Kidney (tissue), 14 donors: Measurements from ENCODE around the gene GRIPAP1. TPM values are rescaled to one million over a fixed set of nuclear protein-coding genes. Genes with fewer than 3 reads are reported as not detected.

Experiments used
- DNase-seq, 5 donors: peaks; one replicate each; pipeline ENCODE4 v3.0.0-alpha.2; 2013 to 2020
- FAIRE-seq: peaks from 2 replicates; lab custom pipeline; 2012; peaks lifted over from hg19 to GRCh38; lab: Jason Lieb, UNC
- H3K27ac ChIP-seq, 2 donors: one replicate each; pipeline ENCODE4 v1.7.0; 2013; ENCODE audit warnings: low read depth in 2 of 2, low read length in 2 of 2, inconsistent platforms in 1 of 2
- H3K27me3 ChIP-seq: one replicate; pipeline ENCODE4 v1.7.1; 2013; ENCODE audit warnings: low read length, inconsistent platforms; ENCODE audit not compliant: control insufficient read depth, insufficient read depth
- H3K36me3 ChIP-seq, 3 donors: one replicate each; pipeline versions ENCODE4 v1.7.0 to v1.7.1; 2013; ENCODE audit warnings: low read length in 3 of 3, control low read depth in 1 of 3, inconsistent platforms in 1 of 3; ENCODE audit not compliant: insufficient read depth in 3 of 3, control insufficient read depth in 2 of 3
- H3K4me1 ChIP-seq, 3 donors: one replicate each; pipeline versions ENCODE4 v1.7.0 to v1.7.1; 2013; ENCODE audit warnings: low read length in 3 of 3, inconsistent platforms in 1 of 3, low read depth in 1 of 3; ENCODE audit not compliant: control insufficient read depth in 2 of 3, insufficient read depth in 2 of 3
- H3K4me3 ChIP-seq, 3 donors: one replicate each; pipeline versions ENCODE4 v1.7.0 to v1.8.1; 2013; ENCODE audit warnings: low read length in 3 of 3, control low read depth in 1 of 3, inconsistent platforms in 1 of 3
- H3K9ac ChIP-seq, 3 donors: one replicate each; pipeline versions ENCODE4 v1.7.0 to v1.7.1; 2013; ENCODE audit warnings: low read length in 3 of 3, control low read depth in 1 of 3, inconsistent platforms in 1 of 3
- H3K9me3 ChIP-seq, 3 donors: one replicate each; pipeline versions ENCODE4 v1.7.0 to v1.7.1; 2013; ENCODE audit warnings: low read length in 3 of 3, control low read depth in 1 of 3, inconsistent platforms in 1 of 3; ENCODE audit not compliant: control insufficient read depth in 2 of 3, insufficient read depth in 1 of 3
- CTCF ChIP-seq: IDR thresholded peaks from 3 replicates; pipeline ENCODE4 v1.5.1; 2012; ENCODE audit warnings: mild to moderate bottlenecking, moderate library complexity, borderline replicate concordance; ENCODE audit not compliant: insufficient read depth; ENCODE audit errors: extremely low read depth
- intact Hi-C: fragments of 100-400 bp; cut with DNase I; formaldehyde crosslinking; loops from one replicate; pipeline ENCODE4 v1.11.1; 2022
- polyA plus RNA-seq: library from polyadenylated mRNA; stranded (reverse); fragments of 350-450 nt; fragmentation: Illumina TruSeq; extraction: RNeasy Lipid Tissue Mini Kit (QIAGEN cat#74804); gene quantifications from one replicate; pipeline ENCODE4 v1.2.3, GENCODE V29; 2014; ENCODE audit warnings: low read depth, low replicate concordance; ENCODE audit not compliant: insufficient read depth
- total RNA-seq: library from RNA; stranded (reverse); fragmentation: NEBNext Ultra II Directional; extraction: Animal tissue kit (Norgen Biotek cat#: 25700); gene quantifications from one replicate; pipeline ENCODE4 v1.2.1, GENCODE V29; 2021
- donor health status: control.
- donor health status: control.
- donor health status: control.
- donor health status: control.
- donor health status: control.
- donor health status: DM: yes; HTN: yes; CAD: no.
- donor health status: Normal renal cell carcinoma (clear cell type).

Gene GRIPAP1
- total and polyA plus RNA-seq, 2 donors from 2014 or later: 24.0 to 52.8 TPM

- no peak overlapping the region for H3K4me3 ChIP-seq
- FAIRE-seq: no peak
- intact Hi-C loops: no loop called here
- H3K27me3 ChIP-seq: no peaks in the 10 kb centered on the region
- no peaks in the 10 kb centered on the region for H3K9me3 ChIP-seq
- H3K4me1 ChIP-seq: peaks cover 0 to 3% (median 0%) of the 10 kb centered on the region in 3 donors
- H3K36me3 ChIP-seq: no peaks in the 10 kb centered on the region
- H3K9ac ChIP-seq: no peak overlapping the region
- DNase-seq: peak in 1 of 5 donors; percentile 53
- no peak overlapping the region for H3K27ac ChIP-seq
- TF ChIP-seq CTCF: no peak
Observed at GRCh38 chrX:48961585-48962091, 40.4 kb downstream of the GRIPAP1 start.

GRCh38 chrX:48960291-48960690 is 41.8 kb downstream of the GRIPAP1 start:
- Histone ChIP-seq H3K27ac (no peak overlapping the region), H3K27me3 (no peaks in the 10 kb centered on the region), H3K9me3 (no peaks in the 10 kb centered on the region), H3K4me1 (peaks cover 0 to 14% (median 0%) of the 10 kb centered on the region in 3 donors), H3K9ac (no peak overlapping the region), H3K36me3 (peaks cover 0 to 4% (median 0%) of the 10 kb centered on the region in 3 donors), H3K4me3 (no peak overlapping the region)
- TF ChIP-seq CTCF: no peak
- DNase-seq (no peak), FAIRE-seq (no peak)
- intact Hi-C loops: no loop called here

DNA sequence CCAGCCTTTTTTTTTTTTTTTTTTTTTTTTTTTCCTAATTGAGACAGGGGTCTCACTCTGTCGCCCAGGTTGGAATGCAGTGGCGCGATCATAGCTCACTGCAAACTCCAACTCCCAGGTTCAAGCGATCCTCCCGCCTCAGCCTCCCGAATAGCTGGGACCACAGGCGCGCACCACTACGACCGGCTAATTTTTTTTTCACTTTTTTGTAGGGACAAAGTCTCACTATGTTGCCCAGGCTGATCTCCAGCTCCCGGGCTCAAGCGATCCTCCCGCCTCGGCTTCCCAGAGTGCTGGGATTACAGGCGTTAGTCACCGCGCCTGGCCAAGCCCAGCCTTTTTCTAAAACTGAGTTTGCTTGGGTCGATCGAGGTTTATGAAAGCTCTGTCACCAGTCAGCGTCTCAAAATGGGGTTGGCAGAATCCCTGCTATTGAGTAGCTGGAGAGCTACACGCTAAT is 43.4 kb downstream of the GRIPAP1 start:
- FAIRE-seq (no peak), DNase-seq (no peak)
- H3K4me1 ChIP-seq: peaks cover 0 to 21% (median 0%) of the 10 kb centered on the region in 3 donors
- H3K36me3 ChIP-seq: peaks cover 0 to 4% (median 0%) of the 10 kb centered on the region in 3 donors
- H3K27me3 ChIP-seq: no peaks in the 10 kb centered on the region
- H3K4me3 ChIP-seq: peak overlapping the region; percentile 58 to 69 (median 64)
- H3K9ac ChIP-seq: peak overlapping the region; percentile 29 to 86 (median 49)
- H3K27ac ChIP-seq: peak overlapping the region; percentile 88 to 89
- H3K9me3 ChIP-seq: no peaks in the 10 kb centered on the region
- no peak for TF ChIP-seq CTCF
- intact Hi-C loops: no loop called here
